Transverse colon (tissue), 3 donors: Measurements from ENCODE around the gene DIS3L.

Experiments
- CTCF ChIP-seq, 5 experiments: fragments of 200-600 bp in 3 of 5; fragments of 450-650 bp in 2 of 5; sonication (generic) in 3 of 5; IDR thresholded peaks; 1 replicate in 2 of 5; 2 replicates in 3 of 5; pipeline ENCODE4 v1.5.1; 2016 to 2017; ENCODE audit warnings: antibody characterized with exemption in 5 of 5, inconsistent platforms in 3 of 5, mild to moderate bottlenecking in 2 of 5, moderate library complexity in 1 of 5
- EP300 ChIP-seq: sonication (generic); formaldehyde crosslinking; IDR thresholded peaks from one replicate; pipeline ENCODE4 v1.6.1; 2017; ENCODE audit warnings: antibody characterized with exemption, low read depth

GRCh38 chr15:66269326-66270090, 23.9 kb upstream of the DIS3L start:
- TF ChIP-seq EP300 (no peak), CTCF (IDR thresholded peaks at IDR 0.05) (no peak)
